Urinary bladder (tissue), 4 donors: Measurements from ENCODE around the gene SEC14L3. TPM values are rescaled to one million over a fixed set of nuclear protein-coding genes. Genes with fewer than 3 reads are reported as not detected.

Source experiments
- DNase-seq: peaks from one replicate; pipeline ENCODE4 v3.0.0-alpha.2; 2015; ENCODE audit errors: extremely low spot score
- H3K27ac ChIP-seq: one replicate; pipeline ENCODE4 v1.5.1; 2013; ENCODE audit warnings: low read depth, mild to moderate bottlenecking, moderate library complexity
- H3K36me3 ChIP-seq: one replicate; pipeline ENCODE4 v1.6.1; 2013; ENCODE audit warnings: mild to moderate bottlenecking, moderate library complexity; ENCODE audit not compliant: insufficient read depth
- H3K4me1 ChIP-seq: one replicate; pipeline ENCODE4 v1.6.1; 2013; ENCODE audit warnings: mild to moderate bottlenecking, moderate library complexity; ENCODE audit not compliant: insufficient read depth
- H3K4me3 ChIP-seq: one replicate; pipeline ENCODE4 v1.5.1; 2013; ENCODE audit warnings: low read depth, low read length
- WGBS: extraction: QIAGEN DNeasy Blood & Tissue Kit; methylation state at CpG from one replicate; pipeline ENCODE4 v1.1.7; 2013; 5-methylcytosine and 5-hydroxymethylcytosine counted together
- polyA plus RNA-seq: library from polyadenylated mRNA; stranded (reverse); fragments of 200-250 nt; gene quantifications from one replicate; pipeline ENCODE4 v1.2.3, GENCODE V29; 2013
- total RNA-seq: library from RNA; depleted of rRNA; stranded (reverse); fragments of >200 nt; gene quantifications from one replicate; pipeline ENCODE4 v1.2.3, GENCODE V29; 2014
- donor health status: healthy with polysubstance abuse.
- donor health status: healthy.

The SEC14L3 gene
- total and polyA plus RNA-seq, 2 donors: not detected

DNA sequence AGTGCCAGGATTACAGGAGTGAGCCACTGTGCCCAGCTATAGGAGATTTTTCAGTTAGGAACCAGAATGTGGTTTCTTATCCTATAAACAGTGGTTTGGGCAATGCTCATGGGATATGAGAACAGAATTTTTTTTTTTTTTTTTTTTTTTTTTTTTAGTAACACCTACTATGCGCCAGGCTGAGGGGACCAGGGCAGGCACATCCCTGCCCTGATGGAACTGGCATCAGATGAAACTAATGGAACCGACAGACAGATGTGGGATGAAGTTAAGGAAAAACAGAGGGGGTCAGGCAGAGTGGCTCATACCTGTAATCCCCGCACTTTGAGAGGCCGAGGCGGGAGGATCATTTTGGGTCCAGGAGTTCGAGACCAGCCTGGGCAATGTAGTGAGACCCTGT lies 28.8 kb upstream of the SEC14L3 start:
- H3K36me3 ChIP-seq: no peaks in the 10 kb centered on the region
- H3K4me3 ChIP-seq: no peak overlapping the region
- H3K4me1 ChIP-seq: no peaks in the 10 kb centered on the region
- DNase-seq: no peak
- 85% methylated on average over 6 of the region's 6 CpGs for WGBS
- H3K27ac ChIP-seq: no peak overlapping the region

GRCh38 chr22:30497466-30498150 lies 25.8 kb upstream of the SEC14L3 start:
- Histone ChIP-seq H3K4me3 (no peak overlapping the region), H3K4me1 (no peaks in the 10 kb centered on the region), H3K36me3 (no peaks in the 10 kb centered on the region), H3K27ac (no peak overlapping the region)
- WGBS: 86% methylated on average over 7 of the region's 7 CpGs
- no peak for DNase-seq

DNA sequence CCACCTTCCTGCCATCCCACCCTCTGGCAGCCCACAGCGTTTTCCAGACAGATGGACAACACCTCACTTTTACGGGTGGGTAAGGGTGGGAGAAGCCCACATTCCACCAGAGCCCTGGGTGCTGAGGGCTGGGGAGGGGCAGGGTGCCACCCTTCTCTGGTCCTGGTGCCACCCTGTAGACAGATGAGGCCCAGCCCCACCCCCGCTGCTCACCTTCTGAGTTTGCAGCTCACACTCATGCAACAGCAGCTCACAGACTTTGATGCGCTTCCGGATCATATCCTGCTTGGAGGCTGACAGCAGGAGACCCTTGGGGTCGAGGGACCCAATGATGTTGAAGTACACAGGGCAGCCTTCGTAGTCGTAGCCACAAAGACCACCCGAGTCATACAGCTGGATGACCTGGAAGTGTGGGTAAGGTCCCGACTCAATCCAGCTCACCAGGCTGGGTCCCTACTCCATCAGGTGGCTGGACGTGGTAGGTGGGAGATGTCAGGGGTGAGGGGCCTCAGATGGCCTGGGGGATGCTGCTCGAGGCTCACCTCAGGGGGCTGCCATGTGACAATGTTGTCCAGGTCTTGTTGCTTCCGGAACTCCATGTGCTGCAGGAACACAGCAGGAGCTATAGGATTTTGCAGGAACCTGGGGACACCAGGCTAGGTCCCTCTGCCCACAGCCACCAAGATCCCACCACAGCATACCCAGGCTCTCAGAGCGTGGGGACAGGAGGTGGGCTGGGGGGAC lies 23.4 kb upstream of the SEC14L3 start:
- H3K27ac ChIP-seq: no peak overlapping the region

DNA sequence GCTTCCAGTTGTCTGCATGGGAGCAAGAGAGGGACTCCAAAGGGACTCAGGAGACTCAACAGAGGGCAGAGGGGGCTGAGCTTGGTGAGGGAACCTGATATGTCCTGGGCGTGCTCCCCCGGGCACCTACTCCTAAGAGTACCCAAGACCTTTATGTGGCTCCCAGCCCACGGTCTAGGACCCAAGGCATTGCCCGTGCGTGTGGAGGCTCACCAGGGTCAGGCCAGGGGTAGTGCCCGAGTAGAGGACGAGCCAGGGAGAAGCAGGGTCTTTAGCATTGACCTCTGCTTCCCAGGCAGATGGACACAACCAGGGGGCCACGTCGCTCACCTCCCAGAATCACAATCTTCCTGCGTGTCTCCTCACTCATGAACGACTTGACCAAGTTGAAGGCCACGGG lies 20.3 kb upstream of the SEC14L3 start:
- Histone ChIP-seq H3K27ac (no peak overlapping the region), H3K4me3 (no peak overlapping the region), H3K4me1 (no peaks in the 10 kb centered on the region), H3K36me3 (no peaks in the 10 kb centered on the region)
- WGBS: 83% methylated on average over 12 of the region's 12 CpGs
- DNase-seq: no peak

More for the DNA sequence above, 23.4 kb upstream of the SEC14L3 start:
- no peaks in the 10 kb centered on the region for H3K36me3 ChIP-seq
- no peaks in the 10 kb centered on the region for H3K4me1 ChIP-seq
- DNase-seq: no peak
- WGBS: 81% methylated on average over 14 of the region's 14 CpGs
- H3K4me3 ChIP-seq: no peak overlapping the region

GRCh38 chr22:30491381-30491780 lies 19.6 kb upstream of the SEC14L3 start:
- 86% methylated on average over 7 of the region's 7 CpGs for WGBS
- no peak overlapping the region for H3K27ac ChIP-seq
- H3K36me3 ChIP-seq: no peaks in the 10 kb centered on the region
- H3K4me1 ChIP-seq: no peaks in the 10 kb centered on the region
- no peak overlapping the region for H3K4me3 ChIP-seq
- no peak for DNase-seq

GRCh38 chr22:30490399-30490798 lies 18.6 kb upstream of the SEC14L3 start:
- Histone ChIP-seq H3K36me3 (no peaks in the 10 kb centered on the region), H3K4me1 (no peaks in the 10 kb centered on the region), H3K27ac (no peak overlapping the region), H3K4me3 (no peak overlapping the region)
- no peak for DNase-seq
- 62% methylated on average over 11 of the region's 11 CpGs for WGBS

- H3K4me3 ChIP-seq: no peak overlapping the region
- H3K36me3 ChIP-seq: no peaks in the 10 kb centered on the region
- no peaks in the 10 kb centered on the region for H3K4me1 ChIP-seq
- WGBS: 71% methylated on average over 7 of the region's 7 CpGs
- no peak for DNase-seq
- no peak overlapping the region for H3K27ac ChIP-seq
Observed at GRCh38 chr22:30488121-30488520, 16.3 kb upstream of the SEC14L3 start.

DNA sequence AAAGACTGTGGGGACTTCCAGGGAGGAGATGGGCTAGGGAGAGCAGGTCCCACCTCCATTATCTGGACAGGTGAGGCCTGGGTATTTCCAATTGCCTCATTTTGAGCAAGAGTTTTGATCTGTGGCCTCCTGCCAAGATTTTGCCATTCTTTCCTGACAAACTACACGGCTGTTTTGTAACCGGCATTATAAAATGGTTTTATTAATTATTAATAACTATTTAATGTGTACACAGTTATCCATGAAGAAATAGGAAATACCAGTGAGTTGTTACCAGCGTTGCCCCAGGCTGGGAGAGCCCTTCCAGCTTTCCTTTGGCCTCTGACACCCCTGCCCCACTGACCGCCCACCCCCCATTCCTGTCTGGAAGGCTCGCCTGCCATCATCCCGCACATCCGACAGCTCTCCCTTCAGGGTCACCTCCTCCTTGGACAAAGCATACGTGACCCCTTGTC lies 14.9 kb upstream of the SEC14L3 start:
- no peaks in the 10 kb centered on the region for H3K36me3 ChIP-seq
- H3K4me3 ChIP-seq: no peak overlapping the region
- DNase-seq: no peak
- 70% methylated on average over 8 of the region's 8 CpGs for WGBS
- H3K27ac ChIP-seq: no peak overlapping the region
- H3K4me1 ChIP-seq: no peaks in the 10 kb centered on the region

DNA sequence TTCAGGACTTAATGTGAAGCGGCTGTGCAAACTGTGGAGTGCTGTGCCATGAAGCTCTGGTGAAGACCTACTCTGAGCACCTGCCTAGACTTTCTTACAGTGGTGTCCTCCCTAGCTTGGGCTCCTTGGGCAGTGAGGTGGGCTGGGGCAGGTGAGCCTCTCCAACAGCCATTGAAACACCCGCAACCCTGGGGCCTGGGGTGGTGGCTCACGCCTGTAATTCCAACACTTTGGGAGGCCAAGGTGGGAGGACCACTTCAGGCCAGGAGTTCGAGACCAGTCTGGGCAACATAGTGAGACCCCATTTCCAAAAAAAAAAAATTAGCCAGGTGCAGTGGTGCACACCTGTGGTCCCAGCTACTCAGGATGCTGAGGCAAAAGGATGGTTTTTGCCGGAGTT lies 14.3 kb upstream of the SEC14L3 start:
- Histone ChIP-seq H3K27ac (no peak overlapping the region), H3K4me1 (no peaks in the 10 kb centered on the region), H3K4me3 (no peak overlapping the region), H3K36me3 (no peaks in the 10 kb centered on the region)
- WGBS: 92% methylated on average over 5 of the region's 5 CpGs
- no peak for DNase-seq

- Histone ChIP-seq H3K36me3 (no peaks in the 10 kb centered on the region), H3K27ac (no peak overlapping the region), H3K4me3 (no peak overlapping the region), H3K4me1 (no peaks in the 10 kb centered on the region)
- 28% methylated on average over 18 of the region's 18 CpGs for WGBS
- no peak for DNase-seq
Observed at GRCh38 chr22:30485362-30485988, 13.7 kb upstream of the SEC14L3 start.

- H3K4me1 ChIP-seq: no peaks in the 10 kb centered on the region
- no peak overlapping the region for H3K27ac ChIP-seq
- WGBS: 46% methylated on average over 1 of the region's 1 CpG
- H3K4me3 ChIP-seq: no peak overlapping the region
- DNase-seq: no peak
- no peaks in the 10 kb centered on the region for H3K36me3 ChIP-seq
Observed at GRCh38 chr22:30483169-30483568, 11.4 kb upstream of the SEC14L3 start.

DNA sequence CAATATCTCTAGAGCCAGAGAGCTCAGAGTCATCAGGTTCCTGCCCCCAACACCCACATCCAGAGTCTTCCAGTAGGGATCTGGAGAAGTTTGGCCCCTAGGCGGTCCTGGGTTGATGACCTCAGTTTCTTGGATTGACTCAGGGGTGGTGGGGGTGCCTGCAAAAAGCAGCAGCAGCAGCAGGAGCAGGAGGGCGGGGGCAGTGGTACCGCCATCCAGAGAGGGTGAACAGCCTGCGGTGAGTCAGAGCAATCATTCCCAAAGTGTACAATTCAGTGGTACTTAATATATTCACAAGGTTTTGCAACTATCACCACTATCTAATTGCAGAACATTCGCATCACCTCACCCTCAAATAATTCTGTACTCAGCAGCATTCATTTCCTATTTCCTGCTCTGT lies 9.9 kb upstream of the SEC14L3 start:
- Histone ChIP-seq H3K4me1 (no peaks in the 10 kb centered on the region), H3K4me3 (no peak overlapping the region), H3K36me3 (no peaks in the 10 kb centered on the region), H3K27ac (no peak overlapping the region)
- 86% methylated on average over 5 of the region's 5 CpGs for WGBS
- no peak for DNase-seq

GRCh38 chr22:30479981-30480380 lies 8.2 kb upstream of the SEC14L3 start:
- H3K4me1 ChIP-seq: no peaks in the 10 kb centered on the region
- no peaks in the 10 kb centered on the region for H3K36me3 ChIP-seq
- H3K4me3 ChIP-seq: no peak overlapping the region
- no peak for DNase-seq
- no peak overlapping the region for H3K27ac ChIP-seq
- 39% methylated on average over 2 of the region's 2 CpGs for WGBS
